NCI-H1048 (cell line): Measurements from ENCODE around the gene AKAP13.
"Not testable (repeated sequence)": the region's sequence is repeated elsewhere in the genome, so short reads cannot be mapped to it uniquely, and the experiment has no call there.

Experiments used
- DNase-seq: peaks from one replicate; lab custom pipeline; 2025; lab: John Stamatoyannopoulos, UW

Gene AKAP13

DNA sequence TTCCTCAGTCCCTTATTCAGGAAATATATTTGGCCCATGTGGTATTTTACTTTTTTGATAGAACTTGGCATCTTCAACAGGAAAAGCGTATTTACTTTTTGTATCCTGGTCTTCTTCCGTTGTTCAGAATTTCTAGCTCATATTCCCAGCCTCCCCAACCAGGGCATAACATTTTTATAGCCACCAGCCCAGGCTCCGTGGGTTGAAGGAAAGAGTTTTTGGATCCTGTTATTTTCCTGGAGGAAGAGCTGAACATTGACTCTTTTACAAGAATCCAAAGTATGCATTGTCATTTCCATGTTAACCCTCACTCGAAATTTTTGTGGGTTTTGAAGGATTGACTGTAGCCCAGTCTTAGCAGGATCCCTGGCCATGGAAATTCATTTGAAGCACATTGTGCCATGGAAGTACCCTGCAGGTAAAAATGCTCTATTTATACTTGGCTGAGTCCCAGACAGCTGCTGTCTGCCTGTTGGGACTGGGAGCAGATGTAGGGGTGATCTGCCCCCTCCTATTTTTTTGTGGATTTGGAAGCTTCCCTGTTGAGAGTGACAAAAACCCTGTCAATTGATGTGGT lies 98.8 kb downstream of the AKAP13 start:
- DNase-seq: no peak

DNA sequence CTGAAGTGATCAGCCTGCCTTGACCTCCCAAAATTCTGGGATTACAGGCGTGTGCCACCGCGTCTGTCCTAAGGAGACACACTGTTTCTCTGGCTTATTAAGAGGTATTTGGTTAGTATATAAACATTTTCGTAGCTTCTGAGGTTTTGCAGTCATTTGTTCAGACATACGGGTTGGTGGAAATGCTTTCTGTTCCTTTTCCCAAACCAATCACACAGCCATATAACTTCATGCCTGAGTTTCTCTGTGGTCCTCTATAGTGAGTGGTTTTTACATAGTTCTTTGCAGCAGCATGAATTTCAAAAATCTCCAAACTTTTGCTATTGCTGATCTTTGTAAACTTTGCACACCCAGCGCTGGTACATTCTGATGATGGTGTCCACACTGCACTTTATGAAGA lies 100.5 kb downstream of the AKAP13 start:
- DNase-seq: no peak

DNA sequence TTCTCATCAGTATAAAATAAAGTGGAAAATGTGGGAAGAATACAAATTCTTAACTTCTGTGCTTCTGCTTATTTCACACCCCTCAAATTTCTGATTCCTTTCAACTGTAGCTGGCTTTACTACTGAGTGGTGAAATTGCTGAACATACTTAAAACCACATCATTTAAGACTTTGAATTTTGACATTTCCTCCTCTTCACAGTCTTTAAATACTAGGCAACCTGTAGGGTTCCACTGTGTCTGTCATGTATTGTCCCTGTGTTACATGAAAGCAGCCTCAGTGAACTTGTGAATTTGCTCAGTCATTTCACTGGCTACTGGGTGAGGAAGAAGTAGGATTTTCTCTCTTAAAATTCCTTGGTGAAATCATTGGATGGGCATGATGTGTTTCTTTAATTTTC lies 101.1 kb downstream of the AKAP13 start:
- not testable (repeated sequence) for DNase-seq

DNA sequence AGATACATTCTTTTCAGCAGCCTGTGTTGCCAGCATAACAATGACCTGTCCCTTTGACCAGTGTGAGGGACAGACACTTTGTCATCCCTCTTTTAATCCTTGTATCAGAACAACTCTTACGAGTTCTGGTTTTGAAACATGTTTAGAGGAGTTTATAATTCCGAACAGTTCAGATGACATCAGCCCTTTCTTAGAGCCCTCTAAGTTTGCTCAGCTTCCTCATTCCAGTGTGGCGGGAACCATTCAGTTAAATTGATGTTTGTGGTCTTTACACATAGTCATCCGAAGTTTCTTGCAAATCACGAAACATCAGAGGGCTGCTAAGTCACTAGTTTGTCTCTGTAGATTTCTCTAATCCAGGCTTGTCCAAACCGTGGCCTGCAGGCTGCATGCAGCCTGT lies 102.5 kb downstream of the AKAP13 start:
- no peak for DNase-seq

DNA sequence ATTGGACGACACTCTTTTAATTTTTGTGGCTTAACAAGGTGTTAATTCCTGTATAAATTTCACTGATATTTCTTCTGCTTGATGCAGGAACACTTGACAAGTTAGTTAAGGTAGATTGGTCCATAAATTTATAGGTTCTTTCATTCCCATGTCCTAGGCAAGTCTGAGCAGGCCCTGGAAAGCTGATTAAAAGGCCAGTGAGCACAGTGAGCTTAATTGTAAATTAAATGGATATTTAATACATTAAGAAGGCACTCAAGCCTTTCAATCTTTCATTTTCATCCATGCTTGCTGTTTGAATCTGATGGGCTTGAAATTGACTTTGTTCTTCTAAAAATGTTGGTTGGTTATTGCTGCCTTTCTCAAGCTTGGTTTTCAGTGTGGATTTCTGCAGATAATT lies 103.6 kb downstream of the AKAP13 start:
- not testable (repeated sequence) for DNase-seq

DNA sequence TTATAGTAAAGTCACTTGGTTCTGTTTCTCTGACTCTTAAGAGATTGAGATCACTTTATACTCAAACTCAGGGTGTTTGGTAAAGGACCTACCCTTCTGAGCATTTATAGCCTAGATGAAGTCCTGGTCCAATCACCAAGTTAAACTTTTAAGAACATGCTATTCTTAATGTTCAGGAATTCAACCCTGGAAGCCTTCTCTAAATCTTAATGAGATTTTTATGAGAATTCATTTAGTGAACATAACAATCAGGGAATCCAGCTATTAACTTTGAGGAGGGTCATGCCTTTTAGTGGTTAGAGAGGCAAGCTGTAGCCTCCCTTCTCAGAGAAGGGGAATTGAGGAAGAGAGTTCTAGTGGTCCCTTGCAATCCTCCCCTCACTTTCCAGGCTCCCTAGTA lies 104.5 kb downstream of the AKAP13 start:
- not testable (repeated sequence) for DNase-seq

DNA sequence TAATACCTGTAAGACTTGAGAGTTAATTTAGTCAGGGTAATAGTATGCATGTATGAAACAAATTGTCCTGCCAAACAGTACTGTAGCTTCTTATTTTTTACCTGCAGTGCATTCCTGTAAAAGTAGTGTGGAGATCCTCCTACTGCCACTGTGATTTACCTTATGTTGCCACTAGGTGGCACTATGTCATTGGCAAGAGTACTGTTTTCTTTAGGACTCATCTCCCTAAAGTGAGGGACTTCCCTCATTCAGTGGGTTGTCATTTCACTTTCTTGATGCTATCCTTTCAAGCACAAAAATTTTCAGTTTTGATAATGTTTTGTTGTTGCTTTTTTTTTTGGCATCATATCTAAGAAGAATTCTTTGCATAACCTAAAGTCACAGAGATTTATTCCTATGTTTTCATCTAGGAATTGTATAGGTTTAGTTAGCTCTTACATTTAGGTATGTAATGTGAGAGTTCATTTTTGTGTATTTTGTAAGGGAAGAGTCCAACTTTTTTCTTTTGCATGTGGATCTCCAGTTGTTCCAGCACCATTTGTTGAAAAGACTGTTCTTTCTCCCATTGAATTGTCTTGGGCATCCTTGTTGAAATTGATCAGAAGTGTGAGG lies 105.7 kb downstream of the AKAP13 start:
- DNase-seq: no peak

DNA sequence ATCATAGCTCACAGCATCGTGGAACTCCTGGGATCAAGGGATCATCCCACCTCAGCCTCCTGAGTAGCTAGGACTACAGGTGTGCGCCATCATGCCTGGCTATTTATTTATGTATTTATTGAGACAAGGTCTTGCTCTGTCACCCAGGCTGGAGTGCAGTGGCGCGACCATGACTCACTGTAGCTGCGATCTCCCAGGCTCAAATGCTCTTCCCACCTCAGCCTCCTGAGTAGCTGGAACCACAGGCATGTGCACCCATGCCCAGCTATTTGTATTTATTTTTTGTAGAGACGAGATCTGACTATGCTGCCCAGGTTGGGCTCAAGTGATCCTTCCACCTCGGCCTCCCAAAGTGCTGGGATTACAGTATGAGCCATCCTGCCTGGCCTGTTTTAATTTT lies 107.4 kb downstream of the AKAP13 start:
- not testable (repeated sequence) for DNase-seq

DNA sequence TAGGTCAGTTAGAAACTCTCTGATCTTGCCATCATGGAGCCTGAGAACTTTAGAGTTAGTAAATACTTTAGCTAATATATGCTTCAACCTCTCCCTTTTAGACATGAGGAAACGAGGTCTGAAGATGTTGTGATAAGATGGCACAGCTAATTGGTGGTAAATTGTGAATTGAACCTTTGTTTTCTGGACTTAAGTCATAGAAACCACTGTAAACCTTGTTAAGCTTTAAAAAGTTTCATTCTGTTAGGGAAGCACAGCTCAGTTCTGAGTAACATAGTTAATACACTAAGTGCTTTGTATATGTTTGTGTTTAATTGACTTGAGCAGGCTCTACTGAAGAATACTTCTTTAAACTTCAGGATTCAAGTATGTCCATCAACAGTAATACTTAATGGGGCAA lies 108.6 kb downstream of the AKAP13 start:
- no peak for DNase-seq

DNA sequence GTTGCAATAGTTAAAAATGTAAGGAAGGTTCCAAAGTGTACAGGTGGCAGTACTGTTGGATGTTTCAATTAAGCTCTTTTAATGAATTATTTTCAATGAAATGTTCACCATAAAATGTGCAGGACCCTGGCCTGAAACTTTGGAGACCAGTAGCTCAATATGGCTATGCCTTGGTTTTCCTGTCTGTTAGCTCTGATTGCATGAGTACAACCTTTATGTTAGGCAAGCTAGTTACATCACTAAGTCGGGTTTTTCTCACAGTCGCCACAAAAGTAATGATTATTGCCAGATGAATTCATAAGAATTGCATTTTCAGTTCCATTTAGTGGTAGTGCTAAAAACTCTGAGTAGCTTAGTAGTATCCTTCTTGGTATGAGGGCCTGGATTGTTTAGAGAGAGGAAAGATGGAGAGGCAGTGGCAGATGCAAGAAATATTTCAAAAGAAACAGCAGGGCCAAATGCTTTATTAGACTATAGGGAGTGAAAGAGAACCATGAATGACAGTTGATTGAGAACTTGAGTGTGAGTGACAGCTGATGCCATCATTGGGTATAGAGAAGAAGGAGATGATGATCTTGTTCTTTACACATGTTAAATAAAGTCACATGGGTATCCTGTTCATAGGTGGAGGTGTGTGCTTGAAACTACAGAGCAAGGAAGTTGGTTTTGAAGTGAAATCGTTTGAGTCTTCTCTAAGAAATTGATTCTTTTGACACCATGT lies 109.5 kb downstream of the AKAP13 start:
- no peak for DNase-seq

DNA sequence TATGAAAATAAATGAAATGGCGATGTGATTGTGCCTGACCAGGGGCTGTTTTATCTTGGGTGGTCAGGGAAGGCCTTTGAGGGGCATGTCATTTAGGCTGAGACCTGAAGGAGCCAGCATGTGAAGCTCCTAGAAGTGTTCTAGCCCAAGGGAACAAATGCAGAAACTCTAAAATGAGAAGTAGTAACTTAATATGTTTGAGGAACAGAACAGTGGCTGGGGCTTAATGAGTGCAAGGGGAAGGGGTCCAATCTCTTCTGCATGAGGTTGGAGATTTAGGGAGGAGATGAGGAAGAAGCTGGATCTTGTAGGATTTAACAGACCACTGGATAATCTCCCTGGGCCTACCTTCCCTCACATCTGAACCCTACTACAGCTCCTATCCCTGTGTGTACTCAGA lies 110.5 kb downstream of the AKAP13 start:
- DNase-seq: no peak

DNA sequence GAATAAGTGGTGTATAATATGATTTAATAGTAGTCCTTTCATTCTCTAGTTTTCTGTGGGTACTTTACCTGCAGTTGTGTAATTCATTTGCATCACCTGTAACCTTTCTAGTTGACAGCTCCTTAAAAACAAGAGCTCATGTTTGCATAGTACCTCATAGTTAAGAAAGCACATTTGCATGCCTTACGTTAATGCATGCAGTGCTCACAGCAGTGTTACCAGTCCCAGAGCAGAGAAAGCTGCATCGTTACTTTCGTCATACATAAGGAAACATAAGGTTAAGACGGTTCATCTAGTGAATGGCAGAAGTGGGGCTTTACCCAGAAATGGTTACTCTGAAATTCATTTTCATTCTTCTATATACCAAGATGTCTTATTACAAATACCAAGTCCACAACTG lies 111.3 kb downstream of the AKAP13 start:
- DNase-seq: peak; percentile 49

DNA sequence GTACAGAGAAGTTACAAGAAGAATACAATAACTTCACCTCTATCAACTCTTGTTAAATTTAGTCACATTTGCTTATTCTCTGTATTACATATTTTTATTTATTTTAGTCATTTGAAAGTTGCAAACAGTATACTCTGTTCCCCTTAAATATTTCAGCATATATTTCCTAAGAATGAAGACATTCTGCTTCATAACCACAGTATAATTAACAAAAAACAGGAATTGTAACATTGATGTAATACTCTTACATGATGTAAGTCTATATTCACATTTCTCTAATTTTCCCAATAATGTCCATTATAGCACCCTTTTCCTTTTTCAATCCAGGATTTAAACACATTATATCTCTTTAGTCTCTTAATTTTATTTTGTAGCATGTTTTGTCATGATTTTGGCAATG lies 112.0 kb downstream of the AKAP13 start:
- no peak for DNase-seq

DNA sequence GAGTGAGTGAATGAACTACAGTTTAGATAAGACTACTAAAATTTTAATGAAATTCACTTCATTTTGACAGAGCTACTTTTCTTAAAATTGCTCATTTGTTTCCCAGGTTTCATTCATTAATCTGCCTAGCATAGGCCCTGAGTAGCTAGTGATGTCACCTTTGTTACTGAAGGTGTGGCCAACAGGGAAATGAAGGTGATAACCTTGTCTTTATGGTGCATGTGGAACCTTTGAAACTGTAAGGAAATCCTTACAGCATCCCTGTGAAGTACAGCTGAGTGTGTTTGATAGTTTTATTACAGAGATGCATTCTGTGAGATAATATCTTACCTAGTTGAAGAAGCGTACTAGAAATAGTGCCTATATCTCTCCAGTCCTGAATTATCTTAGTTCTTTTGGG lies 112.9 kb downstream of the AKAP13 start:
- no peak for DNase-seq

DNA sequence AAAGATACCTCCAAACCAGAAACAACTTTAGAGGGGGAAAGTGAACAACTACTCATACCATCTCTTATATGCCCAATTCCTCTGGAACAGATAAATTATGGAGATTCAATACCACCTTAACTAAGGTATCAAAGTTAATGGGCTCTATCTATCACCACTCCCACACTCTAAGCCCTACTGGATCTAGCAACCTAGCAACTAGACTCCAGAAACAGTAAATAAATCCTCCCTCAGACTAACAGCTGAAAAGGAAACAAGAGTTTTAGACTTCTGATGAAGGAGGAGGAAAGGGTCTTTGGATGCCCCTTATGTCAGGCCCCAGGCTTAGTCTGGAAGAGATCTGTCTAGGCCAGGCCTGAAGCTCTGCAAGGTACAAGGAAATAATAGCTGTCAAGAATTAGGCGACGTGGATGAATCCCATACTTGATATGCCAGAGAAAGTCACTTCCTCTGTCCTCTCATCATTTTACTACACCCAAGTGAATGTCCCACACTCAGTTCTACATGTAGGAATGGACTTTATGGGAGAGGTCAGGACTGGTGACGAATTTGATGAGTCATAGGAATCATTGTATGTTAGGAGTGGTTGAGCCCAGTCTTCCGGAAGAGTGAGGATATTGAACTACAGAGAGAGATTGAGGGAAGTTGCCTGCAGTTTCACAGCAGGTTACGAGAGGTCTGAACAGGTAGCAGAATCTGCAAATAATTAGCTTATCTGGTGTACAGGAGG lies 113.8 kb downstream of the AKAP13 start:
- DNase-seq: no peak

DNA sequence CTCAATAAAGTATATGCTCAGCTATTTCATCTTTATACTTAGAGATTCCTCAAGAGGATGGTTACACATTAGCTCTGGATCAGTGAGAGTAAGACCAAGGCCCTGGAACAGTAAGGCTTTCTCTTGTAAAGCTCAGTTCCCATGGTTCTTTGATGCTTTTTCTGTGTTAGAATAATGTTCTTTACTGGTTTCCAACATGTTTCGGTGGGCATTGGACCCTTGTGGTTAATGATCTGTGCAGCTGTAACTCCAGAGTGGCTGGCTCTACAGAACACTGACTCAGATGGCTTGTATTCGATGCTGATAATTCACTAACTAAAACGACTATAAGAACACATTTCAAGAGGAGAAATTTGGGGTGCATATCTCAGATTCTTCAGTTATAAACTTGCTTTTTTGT lies 114.7 kb downstream of the AKAP13 start:
- DNase-seq: no peak

DNA sequence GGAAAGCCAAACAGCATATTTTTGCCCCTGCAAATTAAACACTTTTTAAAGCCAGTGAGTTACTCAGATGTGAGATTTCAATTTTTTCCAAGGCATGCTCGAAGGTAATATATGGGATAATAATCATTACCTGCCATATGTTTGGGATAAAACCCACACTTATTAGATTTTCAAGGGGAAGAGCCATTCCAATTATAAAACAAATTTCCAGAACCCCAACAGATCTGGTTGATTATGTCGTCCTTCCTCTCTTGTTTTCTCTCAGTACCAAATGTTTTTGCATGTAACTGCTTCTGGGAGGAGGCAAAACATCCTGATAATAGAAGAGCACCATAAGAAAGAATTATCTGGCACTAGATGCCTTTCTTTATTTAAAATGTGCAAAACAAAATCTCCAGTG lies 115.1 kb downstream of the AKAP13 start:
- DNase-seq: no peak

DNA sequence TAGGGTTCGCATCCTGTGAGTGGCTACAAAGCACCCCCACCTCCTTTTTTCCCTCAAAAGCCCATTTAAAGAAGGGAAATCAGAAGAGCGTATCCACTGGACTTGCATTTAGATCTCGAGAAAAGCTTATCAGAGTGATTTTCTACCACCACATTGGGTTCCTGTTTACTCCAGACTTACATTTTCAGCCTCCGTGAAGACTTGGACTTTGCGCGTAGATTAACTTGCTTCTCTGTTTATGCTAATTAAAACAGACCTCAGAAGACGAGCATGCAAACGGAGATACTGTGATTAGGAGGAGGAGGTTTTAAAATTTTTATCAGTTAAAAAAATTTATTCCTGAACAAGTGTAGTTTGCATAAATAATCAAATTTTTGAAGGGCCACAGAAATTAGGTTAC lies 115.7 kb downstream of the AKAP13 start:
- DNase-seq: no peak

DNA sequence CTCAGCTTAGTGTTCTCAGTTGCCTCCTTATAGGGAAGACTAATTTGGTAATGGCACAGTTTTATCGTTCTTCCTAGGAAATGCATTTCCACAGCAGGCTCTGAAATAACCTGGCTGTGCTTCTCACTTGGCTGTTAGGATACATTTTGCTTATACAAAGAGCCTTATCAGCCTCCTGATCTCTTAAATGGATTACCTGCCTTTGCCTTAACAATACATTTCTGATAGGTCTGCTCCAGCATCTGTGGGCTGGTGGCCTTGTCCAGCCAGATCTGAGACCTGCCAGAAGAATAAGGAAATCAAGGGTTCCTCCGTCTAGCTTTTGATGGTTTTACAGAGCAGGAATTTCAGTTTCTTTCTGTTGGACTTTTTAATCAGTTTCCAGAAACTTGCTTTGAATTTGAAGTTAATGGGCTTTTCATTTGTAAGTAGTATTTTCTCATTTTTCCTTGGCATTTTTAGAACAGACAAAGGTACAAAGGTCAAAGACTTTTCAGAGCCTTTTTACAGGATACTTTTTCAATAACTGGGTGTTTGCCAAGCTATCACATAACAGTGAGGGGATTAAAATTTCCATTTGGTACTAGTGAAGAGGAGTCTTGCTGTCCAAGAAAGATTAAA lies 116.3 kb downstream of the AKAP13 start:
- no peak for DNase-seq

DNA sequence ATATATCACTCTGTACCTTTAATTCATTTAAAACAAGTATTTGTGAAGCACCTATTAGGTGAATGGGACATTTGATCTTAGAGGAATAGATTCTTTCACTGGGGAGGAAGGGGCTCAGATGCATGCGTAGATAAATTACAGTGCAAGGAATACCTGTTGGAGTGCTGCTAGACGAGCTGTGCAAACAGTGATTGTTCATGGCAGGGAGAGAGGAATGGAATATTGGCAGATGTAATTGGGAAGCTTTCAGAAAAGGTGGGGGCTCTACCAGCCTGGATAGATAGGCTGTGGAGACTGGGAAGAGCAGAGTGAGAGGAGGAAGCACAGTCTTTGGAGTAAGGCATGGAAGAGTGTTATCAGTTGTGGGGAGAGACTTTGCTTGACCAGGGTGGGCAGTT lies 116.8 kb downstream of the AKAP13 start:
- DNase-seq: no peak

DNA sequence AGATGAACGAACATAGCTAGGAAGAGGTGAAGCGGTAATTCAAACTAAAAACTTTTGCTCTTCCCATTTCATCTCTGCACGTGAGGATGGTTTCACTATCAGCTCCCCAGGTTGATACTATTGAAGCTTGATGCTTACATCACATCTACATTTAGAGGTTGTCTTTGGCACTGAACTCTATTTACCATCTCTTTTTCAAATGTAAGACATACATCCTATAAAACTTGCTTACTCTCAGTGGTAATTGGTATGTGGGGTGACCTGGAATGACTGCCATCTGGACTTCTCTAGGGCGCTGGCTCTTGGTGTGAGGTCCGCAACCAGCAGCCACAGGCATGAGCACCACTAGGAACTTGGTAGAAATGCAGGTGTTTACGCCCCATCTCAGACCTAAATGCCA lies 118.1 kb downstream of the AKAP13 start:
- DNase-seq: no peak

DNA sequence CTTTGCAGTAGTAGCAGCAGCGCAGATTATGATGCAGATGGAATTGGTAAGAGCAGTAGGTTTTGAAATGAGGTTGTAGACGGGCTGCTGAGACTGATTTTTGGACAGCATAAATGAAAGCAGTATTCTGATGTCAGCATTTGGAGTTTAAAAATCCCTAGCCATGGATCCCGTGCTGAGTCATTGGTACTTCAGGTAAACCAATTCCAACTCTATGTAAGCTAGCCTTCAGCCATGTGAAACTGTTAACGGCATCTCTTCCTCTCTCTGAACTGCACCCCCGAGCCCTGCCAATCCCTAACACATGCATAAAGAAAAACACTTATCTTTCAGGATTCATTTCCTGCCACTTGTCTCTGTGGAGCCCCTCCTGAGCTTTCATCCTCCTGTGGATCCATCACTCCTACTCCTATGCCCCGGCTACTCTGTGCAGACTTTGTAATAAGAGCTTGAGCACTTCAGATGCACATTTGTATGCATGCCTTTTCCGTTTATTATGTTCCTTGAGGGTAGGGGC lies 119.0 kb downstream of the AKAP13 start:
- DNase-seq: no peak
